Spleen (tissue), 7 donors: ENCODE results near the gene DNMBP.

Experiments
- POLR2A ChIP-seq, 3 donors: fragments of 450-650 bp; IDR thresholded peaks; one replicate each; pipeline ENCODE4 v1.5.1; 2017; ENCODE audit warnings: antibody characterized with exemption in 3 of 3, mild to moderate bottlenecking in 1 of 3
- POLR2AphosphoS5 ChIP-seq, 3 donors: sonication (generic); formaldehyde crosslinking; IDR thresholded peaks; one replicate each; pipeline ENCODE4 v1.5.1; 2017; ENCODE audit warnings: antibody characterized with exemption in 3 of 3
- TF ChIP-seq, protein P1 (sequence below), 11 experiments: fragments of 200-600 bp in 7 of 11; fragments of 450-650 bp in 4 of 11; sonication (generic) in 4 of 11; IDR thresholded peaks in 8 of 11; conservative IDR thresholded peaks in 3 of 11; 1 replicate in 7 of 11; 2 replicates in 4 of 11; pipeline versions ENCODE4 v1.4.0 to v1.8.0; 2016 to 2021; ENCODE audit warnings: antibody characterized with exemption in 11 of 11, inconsistent platforms in 4 of 11, mild to moderate bottlenecking in 1 of 11
- donor health status: DM: no; HTN: no; CAD: no; lungs with moderate emphysema.
- donor health status: DM: no; HTN: no; CAD: no.
- donor health status: DM: no; HTN: no; CAD: no.

DNA sequence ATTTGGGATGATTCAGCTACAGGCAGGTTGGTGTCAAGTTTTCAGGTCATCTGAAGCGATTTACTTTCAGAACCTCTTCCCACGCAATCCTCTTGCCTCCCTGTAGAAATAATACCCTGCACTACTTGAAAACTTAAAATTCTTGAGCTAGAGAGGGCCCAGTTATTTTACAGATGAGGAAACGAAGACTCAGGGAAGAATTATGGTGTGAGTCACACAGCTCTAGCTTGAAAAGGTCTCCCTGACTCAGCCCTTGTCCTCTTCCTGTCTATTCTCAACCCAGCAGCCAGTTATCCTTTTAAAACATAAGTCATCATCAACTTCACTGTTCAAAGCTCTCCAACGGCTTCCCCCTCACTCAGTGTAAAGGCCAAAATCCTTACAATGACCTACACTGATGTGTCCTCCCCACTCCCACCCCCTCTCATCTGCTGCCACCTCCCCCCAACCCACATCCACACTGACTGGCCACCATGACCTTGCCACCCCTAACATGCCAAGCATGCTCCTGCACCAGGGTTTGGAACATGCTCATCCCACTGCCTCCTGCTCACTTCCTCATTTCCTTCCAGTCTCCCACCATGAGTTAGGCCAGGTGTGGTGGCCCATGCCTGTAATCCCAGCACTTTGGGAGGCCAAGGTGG is 3.4 kb downstream of the DNMBP start:
- TF ChIP-seq, protein P1, sequence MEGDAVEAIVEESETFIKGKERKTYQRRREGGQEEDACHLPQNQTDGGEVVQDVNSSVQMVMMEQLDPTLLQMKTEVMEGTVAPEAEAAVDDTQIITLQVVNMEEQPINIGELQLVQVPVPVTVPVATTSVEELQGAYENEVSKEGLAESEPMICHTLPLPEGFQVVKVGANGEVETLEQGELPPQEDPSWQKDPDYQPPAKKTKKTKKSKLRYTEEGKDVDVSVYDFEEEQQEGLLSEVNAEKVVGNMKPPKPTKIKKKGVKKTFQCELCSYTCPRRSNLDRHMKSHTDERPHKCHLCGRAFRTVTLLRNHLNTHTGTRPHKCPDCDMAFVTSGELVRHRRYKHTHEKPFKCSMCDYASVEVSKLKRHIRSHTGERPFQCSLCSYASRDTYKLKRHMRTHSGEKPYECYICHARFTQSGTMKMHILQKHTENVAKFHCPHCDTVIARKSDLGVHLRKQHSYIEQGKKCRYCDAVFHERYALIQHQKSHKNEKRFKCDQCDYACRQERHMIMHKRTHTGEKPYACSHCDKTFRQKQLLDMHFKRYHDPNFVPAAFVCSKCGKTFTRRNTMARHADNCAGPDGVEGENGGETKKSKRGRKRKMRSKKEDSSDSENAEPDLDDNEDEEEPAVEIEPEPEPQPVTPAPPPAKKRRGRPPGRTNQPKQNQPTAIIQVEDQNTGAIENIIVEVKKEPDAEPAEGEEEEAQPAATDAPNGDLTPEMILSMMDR (IDR thresholded peaks at IDR 0.05 in 8 of 11, conservative IDR thresholded peaks at IDR 0.05 in 3 of 11) = no peak
- TF ChIP-seq POLR2AphosphoS5 (IDR thresholded peaks at IDR 0.05) (no peak), POLR2A (IDR thresholded peaks at IDR 0.05) (no peak)
